Upper lobe of left lung (tissue), 4 donors: Measurements from ENCODE around the gene P2RY10.

Experiments
- POLR2A ChIP-seq, 4 donors: fragments of 450-650 bp; IDR thresholded peaks; one replicate each; pipeline ENCODE4 v1.5.1; 2016 to 2017; ENCODE audit warnings: antibody characterized with exemption in 4 of 4, mild to moderate bottlenecking in 2 of 4
- POLR2AphosphoS5 ChIP-seq, 2 donors: sonication (generic); formaldehyde crosslinking; IDR thresholded peaks; one replicate each; pipeline ENCODE4 v1.5.1; 2017; ENCODE audit warnings: antibody characterized with exemption in 2 of 2
- TF ChIP-seq, protein P1 (sequence below), 6 experiments: fragments of 450-650 bp in 4 of 6; fragments of 200-600 bp in 2 of 6; sonication (generic) in 2 of 6; IDR thresholded peaks; one replicate each; pipeline ENCODE4 v1.5.1; 2016 to 2019; ENCODE audit warnings: antibody characterized with exemption in 6 of 6

DNA sequence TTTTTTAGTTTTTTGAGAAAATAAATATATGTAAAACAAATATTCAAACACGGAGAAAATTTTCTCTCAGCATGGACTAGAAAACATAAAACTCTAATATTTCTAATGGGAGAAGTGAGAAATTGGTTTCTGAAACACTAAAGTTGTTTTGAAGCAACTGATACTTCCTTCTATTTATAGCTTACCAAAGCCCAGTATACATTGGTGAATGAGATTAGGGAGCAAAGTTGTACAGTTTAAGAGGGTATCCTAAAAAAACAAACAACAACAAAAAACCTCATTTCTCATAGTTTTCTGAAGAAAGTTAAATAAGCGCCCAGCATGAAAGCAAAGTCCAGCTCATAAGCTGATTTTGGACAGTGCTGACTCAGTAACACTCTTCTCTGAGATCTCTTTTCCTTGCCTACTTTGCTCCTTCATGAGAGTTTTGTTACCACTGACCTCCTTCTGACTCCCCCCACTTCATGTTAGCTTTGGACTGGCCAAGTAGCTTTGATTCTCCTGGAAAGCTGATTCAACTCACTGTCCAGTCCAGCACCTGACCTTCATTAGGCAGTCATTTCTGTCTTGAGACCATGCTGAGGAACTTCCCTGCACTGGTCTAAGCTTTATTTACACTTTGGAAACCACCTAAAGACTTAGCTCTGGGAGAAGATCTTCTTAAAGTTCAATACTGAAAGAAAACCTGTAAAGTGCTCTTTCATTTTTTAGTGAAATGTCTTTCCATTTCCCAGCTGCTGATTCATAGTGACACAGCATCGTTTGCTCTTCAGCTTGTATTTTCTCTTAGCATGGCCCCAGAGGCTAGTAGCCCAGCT is 21.8 kb upstream of the P2RY10 start:
- TF ChIP-seq, protein P1, sequence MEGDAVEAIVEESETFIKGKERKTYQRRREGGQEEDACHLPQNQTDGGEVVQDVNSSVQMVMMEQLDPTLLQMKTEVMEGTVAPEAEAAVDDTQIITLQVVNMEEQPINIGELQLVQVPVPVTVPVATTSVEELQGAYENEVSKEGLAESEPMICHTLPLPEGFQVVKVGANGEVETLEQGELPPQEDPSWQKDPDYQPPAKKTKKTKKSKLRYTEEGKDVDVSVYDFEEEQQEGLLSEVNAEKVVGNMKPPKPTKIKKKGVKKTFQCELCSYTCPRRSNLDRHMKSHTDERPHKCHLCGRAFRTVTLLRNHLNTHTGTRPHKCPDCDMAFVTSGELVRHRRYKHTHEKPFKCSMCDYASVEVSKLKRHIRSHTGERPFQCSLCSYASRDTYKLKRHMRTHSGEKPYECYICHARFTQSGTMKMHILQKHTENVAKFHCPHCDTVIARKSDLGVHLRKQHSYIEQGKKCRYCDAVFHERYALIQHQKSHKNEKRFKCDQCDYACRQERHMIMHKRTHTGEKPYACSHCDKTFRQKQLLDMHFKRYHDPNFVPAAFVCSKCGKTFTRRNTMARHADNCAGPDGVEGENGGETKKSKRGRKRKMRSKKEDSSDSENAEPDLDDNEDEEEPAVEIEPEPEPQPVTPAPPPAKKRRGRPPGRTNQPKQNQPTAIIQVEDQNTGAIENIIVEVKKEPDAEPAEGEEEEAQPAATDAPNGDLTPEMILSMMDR (IDR thresholded peaks at IDR 0.05), result no peak
- TF ChIP-seq POLR2A (IDR thresholded peaks at IDR 0.05) (no peak), POLR2AphosphoS5 (IDR thresholded peaks at IDR 0.05) (no peak)
